Measurements from ENCODE around the gene IFIT1B. TPM values are rescaled to one million over a fixed set of nuclear protein-coding genes. Genes with fewer than 3 reads are reported as not detected.

The IFIT1B gene
- total and polyA plus RNA-seq, 11 donors, result 0.24 to 0.25 TPM; not detected in 9

GRCh38 chr10:89338713-89339112, 39.1 kb upstream of the IFIT1B start:
- H3K36me3 ChIP-seq, result peaks cover 0 to 59% (median 40%) of the 10 kb centered on the region in 9 donors
- ATAC-seq, result no peak
- no peak for DNase-seq
- intact Hi-C loops (cut with DNase I), result no loop called here
- no peaks in the 10 kb centered on the region for H3K9me3 ChIP-seq
- H3K27ac ChIP-seq, result no peak overlapping the region
- WGBS, 4 donors, result 88 to 98% (median 95%) methylated on average over 3 of the region's 3 CpGs
- TF ChIP-seq CTCF (IDR thresholded peaks at IDR 0.05) (no peak), POLR2A (IDR thresholded peaks at IDR 0.05) (no peak)
- no peaks in the 10 kb centered on the region for H3K27me3 ChIP-seq
- H3K4me1 ChIP-seq, result peaks cover 0 to 60% (median 28%) of the 10 kb centered on the region in 12 donors
- no peak overlapping the region for H3K4me3 ChIP-seq

- TF ChIP-seq POLR2A (IDR thresholded peaks at IDR 0.05), result no peak
- no peak for TF ChIP-seq CTCF (IDR thresholded peaks at IDR 0.05)
- intact Hi-C loops (cut with DNase I), result no loop called here
- Histone ChIP-seq H3K4me1 (peaks cover 0 to 50% (median 21%) of the 10 kb centered on the region in 12 donors), H3K36me3 (peaks cover 0 to 59% (median 40%) of the 10 kb centered on the region in 9 donors), H3K27ac (no peak overlapping the region), H3K9me3 (no peaks in the 10 kb centered on the region), H3K4me3 (no peak overlapping the region), H3K27me3 (no peaks in the 10 kb centered on the region)
- WGBS, 4 donors, result 90 to 100% (median 95%) methylated on average over 3 to 4 of the region's 4 CpGs
- DNase-seq, result no peak
- no peak for ATAC-seq
Measured at GRCh38 chr10:89339875-89340274, 38.0 kb upstream of the IFIT1B start.

- ATAC-seq, result no peak
- peaks cover 0 to 55% (median 40%) of the 10 kb centered on the region in 9 donors for H3K36me3 ChIP-seq
- no peak for TF ChIP-seq CTCF (IDR thresholded peaks at IDR 0.05)
- TF ChIP-seq POLR2A (IDR thresholded peaks at IDR 0.05), result no peak
- intact Hi-C loops (cut with DNase I), result no loop called here
- no peak overlapping the region for H3K4me3 ChIP-seq
- H3K4me1 ChIP-seq, result peaks cover 0 to 43% (median 21%) of the 10 kb centered on the region in 12 donors
- 92 to 99% (median 94%) methylated on average over 3 of the region's 3 CpGs for WGBS, 4 donors
- no peak for DNase-seq
- H3K27me3 ChIP-seq, result no peaks in the 10 kb centered on the region
- H3K27ac ChIP-seq, result no peak overlapping the region
- no peaks in the 10 kb centered on the region for H3K9me3 ChIP-seq
Measured at GRCh38 chr10:89341649-89342048, 36.2 kb upstream of the IFIT1B start.

GRCh38 chr10:89342206-89342958, 35.5 kb upstream of the IFIT1B start:
- peak in 4 of 5 donors; percentile 47 to 67 (median 60) for DNase-seq
- TF ChIP-seq CTCF (IDR thresholded peaks at IDR 0.05) (no peak), POLR2A (IDR thresholded peaks at IDR 0.05) (no peak)
- 47 to 58% (median 51%) methylated on average over 3 of the region's 3 CpGs for WGBS, 4 donors
- Histone ChIP-seq H3K4me3 (peak overlapping the region in 2 of 12 donors; percentile 5), H3K4me1 (peaks cover 0 to 44% (median 26%) of the 10 kb centered on the region in 12 donors), H3K9me3 (no peaks in the 10 kb centered on the region), H3K27me3 (no peaks in the 10 kb centered on the region), H3K27ac (peak overlapping the region in 2 of 12 donors; percentile 19 to 42), H3K36me3 (peaks cover 0 to 48% (median 33%) of the 10 kb centered on the region in 9 donors)
- intact Hi-C loops (cut with DNase I), result no loop called here
- ATAC-seq, result peak in 3 of 4 donors; percentile 34 to 47 (median 40)

All from heart left ventricle (tissue), 16 donors.